HG03095 (cell line): Measurements from ENCODE around the gene MFSD8.
"Not testable (repeated sequence)": the region's sequence is repeated elsewhere in the genome, so short reads cannot be mapped to it uniquely, and the experiment has no call there.

Experiments used
- ATAC-seq: cut with Tn5 transposase; IDR thresholded peaks from one replicate; pipeline ENCODE4 v1.9.1; 2021; ENCODE audit warnings: moderate library complexity; ENCODE audit not compliant: unreplicated experiment

MFSD8 gene

DNA sequence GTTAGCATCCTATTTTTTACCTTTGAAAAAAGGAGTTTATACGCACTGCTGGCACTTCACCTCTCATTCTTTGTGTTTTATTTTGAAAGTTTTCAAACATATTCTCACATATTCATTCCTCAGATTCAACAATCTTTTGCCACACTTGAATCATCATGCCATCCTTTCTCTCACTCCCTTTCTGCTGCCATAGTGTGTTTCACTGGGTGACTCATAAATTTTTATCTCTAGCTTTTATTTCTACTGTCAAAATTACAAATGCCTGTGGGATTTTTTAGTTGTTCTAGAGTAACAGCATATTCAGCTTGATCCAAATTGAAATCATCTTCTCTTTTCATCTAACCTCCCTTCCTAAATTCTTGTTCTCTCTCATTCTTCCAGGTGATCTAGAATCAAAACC, 28.0 kb downstream of the MFSD8 start:
- ATAC-seq = no peak

DNA sequence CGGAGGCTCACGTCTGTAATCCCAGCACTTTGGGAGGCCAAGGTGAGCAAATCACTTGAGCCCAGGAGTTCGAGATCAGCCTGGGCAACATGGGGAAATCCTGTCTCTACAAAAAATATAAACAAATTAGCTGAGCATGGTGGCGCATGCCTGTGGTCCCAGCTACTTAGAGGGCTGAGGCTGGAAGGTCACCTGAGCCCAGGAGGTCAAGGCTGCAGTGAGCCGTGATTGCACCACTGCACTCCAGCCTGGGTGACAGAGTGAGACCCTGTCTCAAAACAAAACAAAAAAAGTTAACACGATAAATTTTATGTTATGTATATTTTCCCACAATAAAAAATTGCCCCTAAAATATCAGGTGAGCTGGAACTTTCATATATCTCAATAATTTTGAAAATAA, 33.1 kb downstream of the MFSD8 start:
- ATAC-seq = not testable (repeated sequence)

DNA sequence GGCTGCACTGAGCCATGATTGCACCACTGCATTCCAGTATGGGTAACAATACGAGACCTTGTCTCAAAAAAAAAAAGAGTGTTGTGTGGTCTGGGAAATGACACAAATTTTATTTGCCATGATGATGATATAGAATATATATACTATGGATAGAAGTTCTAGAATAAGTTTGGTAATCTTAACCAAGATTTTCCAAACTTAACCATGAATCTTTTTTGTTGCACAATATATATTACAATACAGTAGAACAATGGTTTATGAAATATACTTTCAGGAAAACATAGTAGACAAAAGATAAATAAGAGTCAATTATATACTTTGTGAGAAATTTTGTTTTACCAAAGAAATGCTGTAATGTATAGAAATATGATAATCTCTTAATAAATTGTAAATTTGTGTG, 34.8 kb downstream of the MFSD8 start:
- ATAC-seq = no peak

DNA sequence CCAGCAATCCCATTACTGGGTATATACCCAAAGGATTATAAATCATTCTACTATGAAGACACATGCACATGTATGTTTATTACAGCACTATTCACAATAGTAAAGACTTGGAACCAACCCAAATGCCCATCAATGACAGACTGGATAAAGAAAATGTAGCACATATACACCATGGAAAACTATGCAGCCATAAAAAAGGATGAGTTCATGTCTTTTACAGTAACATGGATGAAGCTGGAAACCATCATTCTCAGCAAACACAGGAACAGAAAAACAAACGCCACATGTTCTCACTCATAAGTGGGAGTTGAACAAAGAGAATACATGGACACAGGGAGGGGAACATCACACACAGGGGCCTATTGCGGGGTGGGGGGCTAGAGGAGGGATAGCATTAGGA, 39.3 kb downstream of the MFSD8 start:
- ATAC-seq = not testable (repeated sequence)

DNA sequence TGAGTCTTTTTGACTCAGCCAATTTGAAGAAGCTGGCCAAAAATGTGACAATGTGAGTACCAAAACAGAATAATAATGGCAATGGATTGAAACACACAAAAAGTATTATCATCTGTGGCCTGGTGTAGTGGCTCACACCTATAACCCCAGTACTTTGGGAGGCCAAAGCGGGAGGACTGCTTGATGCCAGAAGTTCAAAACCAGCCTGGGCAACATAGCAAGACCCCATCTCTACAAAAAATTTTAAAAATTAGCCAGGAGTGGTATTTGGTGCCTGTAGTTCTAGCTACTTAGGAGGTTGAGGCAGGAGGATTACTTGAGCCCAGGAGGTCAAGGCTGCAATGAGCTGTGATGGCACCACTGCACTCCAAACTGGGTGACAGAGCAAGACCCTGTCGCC, 42.7 kb downstream of the MFSD8 start:
- ATAC-seq = no peak

DNA sequence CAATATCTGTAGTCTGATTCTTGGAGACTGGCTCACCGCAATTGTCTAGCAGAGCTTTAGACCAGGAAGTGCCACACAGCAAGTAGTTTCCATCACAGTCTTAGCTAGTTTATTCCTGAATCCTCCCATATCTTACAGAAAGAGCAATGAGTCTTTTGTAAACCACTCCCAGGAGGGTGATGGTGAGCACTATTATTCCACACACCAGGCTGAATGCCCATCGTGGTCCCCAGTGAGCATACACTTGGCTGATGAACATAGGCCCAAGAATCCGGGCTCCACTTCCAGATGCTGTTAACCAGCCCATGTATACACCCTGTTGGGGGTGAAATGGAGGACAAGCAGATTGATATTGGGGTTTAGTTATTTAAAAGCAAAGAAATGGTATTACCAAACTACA, 44.5 kb downstream of the MFSD8 start:
- ATAC-seq = no peak

DNA sequence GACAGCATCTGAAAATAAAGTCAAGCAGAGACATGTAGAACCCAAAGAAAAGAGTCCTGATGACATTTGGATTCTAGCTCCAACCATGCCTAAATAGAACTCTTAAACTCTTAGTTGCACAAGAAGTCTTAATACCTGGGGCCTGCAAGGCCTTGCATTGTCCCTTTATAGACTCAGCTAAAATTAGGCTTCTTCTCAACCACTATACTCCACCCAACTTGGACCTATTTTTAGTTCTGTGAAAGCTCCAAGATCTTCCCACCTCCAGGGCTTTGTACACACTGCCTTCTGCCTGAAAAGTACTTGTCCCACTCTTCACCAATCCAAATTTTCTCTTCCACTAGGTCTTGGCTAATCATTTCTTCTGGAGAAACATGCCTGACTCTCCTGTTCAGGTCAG, 47.8 kb downstream of the MFSD8 start:
- no peak for ATAC-seq

DNA sequence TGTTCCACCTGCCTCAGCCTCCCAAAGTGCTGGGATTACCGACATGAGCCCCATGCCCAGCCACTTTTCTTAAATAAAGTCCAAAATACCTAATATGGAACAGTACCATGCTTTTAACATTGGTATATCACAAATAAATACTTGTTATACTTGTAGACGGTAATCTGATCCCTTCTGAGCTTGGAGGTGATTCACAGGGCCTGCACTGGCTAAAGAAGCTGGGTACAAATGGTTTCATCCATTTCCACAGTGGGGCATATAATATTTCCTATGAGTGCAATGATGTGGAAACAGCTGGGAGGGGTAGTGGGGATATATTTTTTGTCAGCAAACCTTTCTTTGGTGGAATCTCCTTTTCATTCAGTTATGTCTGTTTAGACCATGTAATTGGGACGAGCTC, 48.5 kb downstream of the MFSD8 start:
- no peak for ATAC-seq

DNA sequence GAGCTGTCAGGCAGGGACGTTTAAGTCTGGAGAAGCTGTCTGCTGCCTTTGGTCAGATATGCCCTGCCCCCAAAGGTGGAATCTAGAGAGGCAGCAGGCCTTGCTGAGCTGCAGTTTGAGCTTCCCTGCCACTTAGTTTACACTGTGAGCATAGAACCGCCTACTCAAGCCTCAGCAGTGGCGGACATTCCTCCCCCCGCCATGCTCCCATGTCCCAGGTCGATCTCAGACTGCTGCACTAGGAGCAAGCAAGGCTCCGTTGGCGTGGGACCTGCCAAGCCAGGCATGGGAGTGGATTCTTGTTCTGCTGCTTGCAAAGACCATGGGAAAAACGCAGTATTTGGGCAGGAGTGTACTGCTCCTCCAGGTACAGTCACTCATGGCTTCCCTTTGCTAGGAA, 59.9 kb downstream of the MFSD8 start:
- ATAC-seq = no peak

DNA sequence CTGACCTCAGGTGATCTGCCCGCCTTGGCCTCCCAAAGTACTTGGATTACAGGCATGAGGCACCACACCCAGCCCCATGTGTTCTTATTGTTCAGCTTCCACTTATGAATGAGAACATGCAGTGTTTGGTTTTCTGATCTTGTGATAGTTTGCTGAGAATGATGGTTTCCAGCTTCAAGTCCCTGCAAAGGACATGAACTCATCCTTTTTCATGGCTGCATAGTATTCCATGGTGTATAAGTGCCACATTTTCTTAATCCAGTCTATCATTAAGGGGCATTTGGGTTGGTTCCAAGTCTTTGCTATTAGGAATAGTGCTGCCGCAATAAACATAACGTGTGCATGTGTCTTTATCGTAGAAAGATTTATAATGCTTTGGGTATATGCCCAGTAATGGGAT, 65.3 kb downstream of the MFSD8 start:
- ATAC-seq = not testable (repeated sequence)

DNA sequence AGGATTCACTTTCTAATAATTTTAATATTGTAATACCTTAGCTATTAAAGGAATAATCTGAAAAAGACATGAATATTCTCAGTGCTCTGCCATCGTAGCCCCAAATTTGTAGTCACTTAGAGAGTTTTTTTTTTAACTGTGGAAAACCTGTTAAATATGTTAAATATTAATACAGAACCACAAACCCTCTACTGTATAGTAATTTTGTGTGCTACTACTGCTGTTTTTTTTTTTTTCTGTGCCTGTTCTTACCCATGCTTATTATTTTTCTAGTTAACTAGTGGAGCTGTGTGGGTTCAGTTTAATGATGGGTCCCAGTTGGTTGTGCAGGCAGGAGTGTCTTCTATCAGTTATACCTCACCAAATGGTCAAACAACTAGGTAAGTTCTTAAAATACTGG, 68.4 kb downstream of the MFSD8 start:
- ATAC-seq = no peak

DNA sequence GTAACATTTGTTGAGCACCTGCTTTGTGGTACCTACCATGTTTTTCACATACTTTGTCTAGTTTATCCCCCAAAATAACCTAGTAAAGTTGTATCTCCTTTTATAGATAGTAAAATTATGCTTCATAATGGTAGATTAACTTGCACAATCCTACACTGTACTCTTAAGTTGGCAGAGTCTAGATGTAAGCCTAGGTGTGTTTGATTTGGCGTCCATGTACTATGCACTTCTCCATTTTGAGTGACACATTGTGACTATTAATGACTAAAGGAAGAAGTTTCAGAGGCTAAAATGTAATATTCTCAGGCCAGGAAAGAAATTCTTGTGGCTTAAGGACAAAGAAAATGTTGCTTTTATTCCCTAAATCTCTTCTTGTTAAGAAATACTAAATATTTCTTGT, 68.9 kb downstream of the MFSD8 start:
- no peak for ATAC-seq

DNA sequence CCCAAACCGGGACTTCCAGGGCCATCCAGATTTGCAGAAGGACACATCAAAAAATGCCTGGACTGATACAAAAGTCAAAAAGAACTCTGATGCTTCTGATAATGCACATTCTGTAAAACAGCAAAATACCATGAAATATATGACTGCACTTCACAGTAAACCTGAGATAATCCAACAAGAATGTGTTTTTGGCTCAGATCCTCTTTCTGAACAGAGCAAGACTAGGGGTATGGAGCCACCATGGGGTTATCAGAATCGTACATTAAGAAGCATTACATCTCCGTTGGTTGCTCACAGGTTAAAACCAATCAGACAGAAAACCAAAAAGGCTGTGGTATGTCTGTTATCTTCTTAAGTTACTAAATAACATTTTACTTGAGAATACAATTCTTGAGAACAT, 75.1 kb downstream of the MFSD8 start:
- ATAC-seq = no peak

DNA sequence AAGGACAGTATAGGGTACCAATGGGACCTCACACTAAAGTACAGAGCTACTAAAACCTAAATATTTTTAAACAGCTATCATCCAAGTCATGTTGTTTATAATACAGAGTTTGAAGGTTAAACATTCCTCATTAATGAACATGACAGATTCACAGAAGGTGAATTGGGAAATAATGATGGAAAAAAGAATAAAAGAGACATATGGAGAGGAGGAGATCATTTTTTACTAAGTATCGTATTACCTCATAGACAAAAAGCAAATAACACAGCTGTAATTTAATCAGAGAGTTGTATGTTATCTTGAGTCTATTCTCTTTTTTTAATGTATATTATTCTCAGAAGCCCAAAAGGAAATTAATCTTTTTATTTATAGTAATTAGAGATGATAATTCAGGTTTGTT, 76.4 kb downstream of the MFSD8 start:
- no peak for ATAC-seq

DNA sequence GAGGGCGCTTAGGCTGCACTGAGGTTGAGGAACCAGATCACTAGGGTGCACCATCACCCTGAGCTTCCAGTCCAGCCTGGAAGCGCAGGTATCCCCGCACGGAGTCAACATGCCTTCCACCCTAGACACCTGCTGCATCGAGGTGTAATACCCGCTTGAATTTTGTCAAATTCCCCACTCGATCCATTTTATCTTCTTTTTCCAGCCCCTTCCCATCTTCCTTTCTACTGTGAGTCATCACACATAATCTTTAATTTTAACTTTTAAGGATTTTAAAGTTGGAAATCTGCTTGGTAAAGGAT, 83.5 kb downstream of the MFSD8 start:
- peak; percentile 36 for ATAC-seq

DNA sequence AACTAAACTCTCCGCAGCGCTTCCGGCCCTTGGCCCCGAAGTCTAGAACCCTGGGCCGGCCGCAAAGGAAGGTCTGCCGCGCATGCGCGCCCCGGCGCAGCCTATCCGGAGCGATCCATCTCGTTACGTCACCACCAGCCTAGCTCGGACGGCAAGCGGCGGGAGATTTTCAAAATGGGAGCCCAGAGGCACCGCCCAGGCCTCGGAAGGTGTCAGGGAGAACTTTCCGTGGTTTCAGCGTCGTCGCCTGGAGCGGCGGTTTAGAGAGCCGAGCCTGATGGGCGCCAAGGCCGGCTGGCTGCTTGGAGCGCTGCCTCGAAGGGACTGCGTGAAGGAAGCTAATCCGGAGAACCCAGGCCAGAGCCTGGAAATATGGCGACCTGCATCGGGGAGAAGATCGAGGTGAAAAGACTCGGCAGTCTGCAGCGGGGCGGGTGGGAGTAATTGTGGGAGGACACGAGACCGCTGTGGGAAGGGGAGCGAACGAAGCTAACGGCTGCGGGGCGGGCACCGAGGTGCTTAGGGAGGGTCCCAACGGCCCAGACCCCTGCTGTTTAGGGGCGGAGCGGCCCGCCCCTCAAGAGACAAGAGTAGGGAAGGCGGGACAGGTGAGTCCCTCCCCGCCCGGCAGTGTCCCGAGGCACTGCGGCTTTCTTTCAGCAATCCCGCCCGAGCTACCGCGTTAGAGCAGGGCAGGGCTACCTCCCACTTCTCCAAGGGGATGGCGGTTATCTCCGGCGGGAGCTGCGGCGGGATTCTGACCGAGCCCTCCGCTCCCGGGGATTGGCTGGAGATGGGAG, 84.0 kb downstream of the MFSD8 start, which contains the start of gene PLK4:
PLK4 (plus strand) TSS at position 131 of the 800 bp plus-strand sequence; CDS start at position 373, 242 bp downstream.
- peak; percentile 95 for ATAC-seq

DNA sequence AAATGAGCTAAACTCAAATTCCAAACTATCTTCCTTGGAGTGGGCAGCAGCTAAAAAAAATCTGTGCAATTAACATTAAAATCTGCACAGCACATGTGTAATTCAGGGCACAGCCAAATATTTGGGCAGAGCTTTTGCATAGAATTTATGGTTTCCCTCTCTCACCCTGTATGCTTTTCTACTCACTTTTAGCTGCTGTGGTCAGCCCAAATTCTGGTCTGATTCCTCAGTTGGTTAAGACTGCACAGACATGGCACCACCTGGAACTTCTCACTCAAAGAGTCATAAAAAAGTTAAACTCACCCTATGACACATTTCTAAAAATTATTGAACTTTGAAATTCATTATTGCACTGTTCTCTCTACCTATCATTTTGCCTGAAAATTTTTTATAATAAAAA, 89.2 kb downstream of the MFSD8 start:
- no peak for ATAC-seq

DNA sequence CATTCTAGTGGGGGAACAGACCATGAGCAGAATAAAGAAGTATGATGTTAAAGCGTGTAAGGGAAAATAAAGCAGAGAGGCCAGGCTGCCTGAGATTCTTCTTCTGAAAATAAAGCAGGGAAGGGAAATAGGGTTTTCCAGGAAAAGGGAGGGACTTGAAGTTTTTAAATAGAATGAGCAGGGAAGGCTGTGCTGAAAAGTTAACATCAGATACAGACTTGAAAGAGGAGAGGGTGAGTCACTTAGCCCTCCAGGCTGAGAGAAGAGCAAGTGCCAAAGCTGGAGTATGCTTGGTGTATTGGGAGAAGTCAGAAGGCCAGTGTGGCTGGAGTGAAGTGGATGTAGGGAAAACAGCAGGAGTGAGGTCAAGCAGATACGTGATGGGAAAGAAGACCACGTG, 94.3 kb downstream of the MFSD8 start:
- no peak for ATAC-seq

DNA sequence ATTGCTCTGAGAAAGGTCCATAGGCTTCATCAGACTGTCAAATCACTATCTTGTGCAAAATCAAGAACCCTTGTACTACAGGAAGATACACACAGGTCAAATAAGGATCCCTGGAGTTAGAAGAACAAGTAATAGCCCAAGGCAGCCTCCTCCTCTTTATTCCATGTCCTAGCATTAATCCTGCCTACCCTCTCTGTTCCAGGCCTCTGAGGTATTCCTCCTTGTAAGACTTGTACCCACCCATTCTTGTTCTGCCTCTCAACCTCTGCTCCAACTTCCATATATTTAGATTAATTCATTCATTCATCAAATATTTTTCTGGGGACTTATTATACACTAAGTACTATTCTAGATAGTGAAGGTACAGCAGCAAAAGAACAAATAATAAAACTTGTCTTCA, 94.7 kb downstream of the MFSD8 start:
- no peak for ATAC-seq

DNA sequence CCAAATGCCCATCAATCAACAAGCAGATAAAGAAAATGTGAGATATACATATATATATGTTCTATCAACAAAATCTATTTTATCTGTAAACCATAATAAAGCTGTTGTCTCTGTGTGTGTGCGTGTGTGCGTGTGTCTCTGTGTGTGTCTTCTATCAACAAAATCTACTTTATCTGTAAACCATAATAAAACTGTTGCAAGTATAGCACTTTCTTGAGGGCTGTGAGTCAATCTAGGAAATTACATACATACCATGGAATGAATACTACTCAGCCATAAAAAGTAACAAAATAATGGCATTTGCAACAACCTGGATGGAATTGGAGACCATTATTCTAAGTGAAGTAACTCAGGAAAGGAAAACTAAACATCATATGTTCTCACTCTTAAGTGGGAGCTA, 96.8 kb downstream of the MFSD8 start:
- ATAC-seq = no peak
